K562 (cell line): ENCODE data around the gene NHSL2. TPM values are rescaled to one million over a fixed set of nuclear protein-coding genes. Genes with fewer than 3 reads are reported as not detected.

Experiments
- ATAC-seq: fragments of 200-7000 bp; cut with Tn5 transposase; 3 replicates; pipeline ENCODE4 v1.9.1; 2020; ENCODE audit warnings: moderate library complexity
- BruUV-seq: library from RNA; stranded (reverse); fragments of 400-500 nt; replicated peaks from 2 replicates; lab custom pipeline; 2021; lab: Mats Ljungman, UMichigan
- CTCF ChIA-PET: fragments of 300-600 bp; formaldehyde crosslinking; extraction: SDS; loops from one replicate; lab custom pipeline; 2021; ENCODE audit warnings: low intra/inter-chr PET ratio; lab: Yijun Ruan, JAX
- POLR2A ChIA-PET: fragments of 300-600, 350-650 bp; sonication (Branson Sonifier 250); formaldehyde crosslinking; extraction: SDS; loops from one replicate; lab custom pipeline; 2021; ENCODE audit warnings: antibody characterized with exemption, inconsistent platforms; lab: Yijun Ruan, JAX
- DNase-seq, 4 experiments: peaks; one replicate each; pipeline versions ENCODE4 v3.0.0 to v3.0.0-alpha.2; 2011 to 2018; ENCODE audit warnings: low spot score in 3 of 4, mixed read lengths in 3 of 4; ENCODE audit errors: extremely low read depth in 1 of 4
- FAIRE-seq: peaks from 2 replicates; lab custom pipeline; 2011; peaks lifted over from hg19 to GRCh38; lab: Jason Lieb, UNC
- H2AFZ ChIP-seq: 2 replicates; pipeline ENCODE4 v1.6.0; 2011; ENCODE audit warnings: low read depth, low read length, control low read depth, inconsistent platforms
- H3K27ac ChIP-seq: fragments of 200-600 bp; 3 replicates; pipeline ENCODE4 v1.8.0; 2011; ENCODE audit warnings: low read depth, mild to moderate bottlenecking, control low read depth, inconsistent platforms, low read length, moderate library complexity, mixed read lengths; ENCODE audit errors: extremely low read depth
- H3K27me3 ChIP-seq, 2 experiments: fragments of 300-600 bp in 1 of 2; 2 replicates in 1 of 2; 3 replicates in 1 of 2; pipeline versions ENCODE4 v1.6.0 to v1.8.0; 2011; ENCODE audit warnings: inconsistent platforms in 2 of 2, low read length in 2 of 2, mild to moderate bottlenecking in 1 of 2, mixed read lengths in 1 of 2, moderate library complexity in 1 of 2; ENCODE audit not compliant: control insufficient read depth in 2 of 2, insufficient read depth in 2 of 2
- H3K36me3 ChIP-seq: fragments of 300-600 bp; 3 replicates; pipeline ENCODE4 v1.8.0; 2011; ENCODE audit warnings: mild to moderate bottlenecking, low read length, inconsistent platforms; ENCODE audit not compliant: control insufficient read depth, insufficient read depth
- H3K4me1 ChIP-seq, 2 experiments: fragments of 200-600 bp in 1 of 2; replicated peaks in 1 of 2; 2 replicates in 1 of 2; 3 replicates in 1 of 2; pipeline versions ENCODE4 v1.5.1 to v1.8.0; 2011; ENCODE audit warnings: inconsistent platforms in 2 of 2, low read length in 2 of 2, mild to moderate bottlenecking in 1 of 2, mixed read lengths in 1 of 2, moderate library complexity in 1 of 2; ENCODE audit not compliant: control insufficient read depth in 2 of 2, insufficient read depth in 2 of 2
- H3K4me2 ChIP-seq: 2 replicates; pipeline ENCODE4 v1.6.1; 2011; ENCODE audit warnings: low read length, control low read depth, inconsistent platforms, mixed read lengths; ENCODE audit not compliant: insufficient read depth
- H3K4me3 ChIP-seq: fragments of 200-600 bp; sonication (generic), shearing (Covaris generic); 2 replicates; pipeline ENCODE4 v1.5.1; 2016; ENCODE audit warnings: control low read depth, inconsistent platforms
- H3K79me2 ChIP-seq: fragments of 200-600 bp; 3 replicates; pipeline ENCODE4 v1.8.0; 2011; ENCODE audit warnings: low read length, inconsistent platforms; ENCODE audit not compliant: control insufficient read depth, insufficient read depth
- H3K9ac ChIP-seq, 2 experiments: 2 replicates each; pipeline versions ENCODE4 v1.6.0 to v1.6.1; 2011; ENCODE audit warnings: low read depth in 2 of 2, low read length in 2 of 2, control low read depth in 1 of 2, inconsistent platforms in 1 of 2, mild to moderate bottlenecking in 1 of 2, mixed read lengths in 1 of 2; ENCODE audit not compliant: insufficient read depth in 1 of 2
- H3K9me1 ChIP-seq: one replicate; pipeline ENCODE4 v1.6.0; 2011; ENCODE audit warnings: inconsistent platforms, mild to moderate bottlenecking, low read length, moderate library complexity; ENCODE audit not compliant: control insufficient read depth, insufficient read depth
- H3K9me3 ChIP-seq: replicated peaks from 2 replicates; pipeline ENCODE4 v1.5.1; 2011; ENCODE audit warnings: low read depth, low read length, inconsistent platforms; ENCODE audit not compliant: control insufficient read depth, insufficient read depth
- H4K20me1 ChIP-seq: replicated peaks from 2 replicates; pipeline ENCODE4 v1.6.1; 2011; ENCODE audit warnings: low read length, inconsistent platforms, mixed read lengths; ENCODE audit not compliant: control insufficient read depth, insufficient read depth
- BMI1 ChIP-seq: fragments of 150-350 bp; IDR thresholded peaks from 2 replicates; pipeline ENCODE4 v1.6.1; 2014; ENCODE audit warnings: low read length
- CCNT2 ChIP-seq: IDR thresholded peaks from 2 replicates; pipeline ENCODE4 v1.6.1; 2011; ENCODE audit warnings: borderline replicate concordance, low read depth, mild to moderate bottlenecking, moderate library complexity, mixed read lengths, low read length; ENCODE audit not compliant: insufficient read length; ENCODE audit errors: extremely low read depth
- CEBPZ ChIP-seq: fragments of 150-350 bp; IDR thresholded peaks from 2 replicates; pipeline ENCODE4 v1.6.1; 2014; ENCODE audit warnings: low read depth, mild to moderate bottlenecking, low read length, borderline replicate concordance
- DMBX1 ChIP-seq: fragments of 250-450 bp; sonication (Bioruptor Pico); IDR thresholded peaks from 2 replicates; pipeline ENCODE4 v1.8.0; 2022; ENCODE audit warnings: inconsistent platforms, mild to moderate bottlenecking, moderate library complexity, borderline replicate concordance
- DNMT1 ChIP-seq: fragments of 450-650 bp; IDR thresholded peaks from 2 replicates; pipeline ENCODE4 v1.6.1; 2016; ENCODE audit warnings: antibody characterized with exemption, mild to moderate bottlenecking
- EWSR1 ChIP-seq: fragments of 450-650 bp; IDR thresholded peaks from 2 replicates; pipeline ENCODE4 v1.6.1; 2018; ENCODE audit warnings: borderline replicate concordance, mild to moderate bottlenecking, low read depth, moderate library complexity; ENCODE audit not compliant: partially characterized antibody
- JUNB ChIP-seq: fragments of 450-650 bp; formaldehyde crosslinking; conservative IDR thresholded peaks from 2 replicates; pipeline ENCODE4 v1.4.0; 2020; ENCODE audit warnings: mild to moderate bottlenecking
- SOX6 ChIP-seq: fragments of 450-650 bp; IDR thresholded peaks from 2 replicates; pipeline ENCODE4 v1.6.1; 2014; ENCODE audit warnings: mild to moderate bottlenecking
- TEAD2 ChIP-seq: fragments of 450-650 bp; IDR thresholded peaks from 2 replicates; pipeline ENCODE4 v1.6.1; 2016; ENCODE audit warnings: missing genetic modification characterization, control low read depth, missing compliant biosample characterization
- TFAP4 ChIP-seq: sonication (generic); formaldehyde crosslinking; IDR thresholded peaks from 2 replicates; pipeline ENCODE4 v1.8.0; 2022; ENCODE audit warnings: missing genetic modification reagents, mild to moderate bottlenecking, moderate library complexity, borderline replicate concordance
- ZBTB1 ChIP-seq: sonication (generic); formaldehyde crosslinking; IDR thresholded peaks from 2 replicates; pipeline ENCODE4 v1.8.1; 2023; ENCODE audit warnings: missing genetic modification reagents, low read depth, mild to moderate bottlenecking, borderline replicate concordance
- ZNF41 ChIP-seq: fragments of 250-450 bp; sonication (Bioruptor Pico); conservative IDR thresholded peaks from 2 replicates; pipeline ENCODE4 v1.4.0; 2020; ENCODE audit warnings: mild to moderate bottlenecking
- ZNF586 ChIP-seq: fragments of 450-650 bp; formaldehyde crosslinking; conservative IDR thresholded peaks from 2 replicates; pipeline ENCODE4 v1.4.0; 2020; ENCODE audit warnings: mild to moderate bottlenecking, moderate library complexity
- ZNF695 ChIP-seq: fragments of 450-650 bp; formaldehyde crosslinking; IDR thresholded peaks from 2 replicates; pipeline ENCODE4 v1.4.0; 2020; ENCODE audit warnings: mild to moderate bottlenecking, moderate library complexity
- WGBS: fragments of 100-300 bp; shearing (Covaris generic); methylation state at CpG from one replicate; pipeline ENCODE4 v1.1.6; 2016; ENCODE audit warnings: low coverage, mixed read lengths; ENCODE audit not compliant: insufficient coverage; ENCODE audit errors: missing lambda C conversion rate; 5-methylcytosine and 5-hydroxymethylcytosine counted together
- in situ Hi-C: fragments of 300-500 bp; cut with MboI; formaldehyde crosslinking; loops from 4 replicates; pipeline ENCODE4 v1.15.0; 2018; ENCODE audit warnings: inconsistent platforms, mixed read lengths
- intact Hi-C: fragments of 100-400 bp; cut with micrococcal nuclease; formaldehyde crosslinking; loops from 2 replicates; pipeline ENCODE4 v1.14.2; 2022
- polyA plus RNA-seq, 8 experiments: library from polyadenylated mRNA; depleted of rRNA in 4 of 8; stranded (reverse) in 5 of 8; unstranded in 3 of 8; fragments of >200 nt; fragmentation: Nextera tagmentation in 2 of 8; fragmentation: Illumina TruSeq in 1 of 8; extraction: Ambion mirVana in 2 of 8; extraction: Trizol in 1 of 8; gene quantifications; 2 replicates each; pipeline versions ENCODE4 v1.2.1 to v1.2.3, GENCODE V29; 2011 to 2014; ENCODE audit warnings: inconsistent platforms in 1 of 8, missing spikeins in 1 of 8
- total RNA-seq, 7 experiments: library from RNA; depleted of rRNA in 6 of 7; stranded (reverse); fragments of >200 nt in 6 of 7; fragmentation: Illumina TruSeq in 2 of 7; extraction: Trizol in 2 of 7; gene quantifications; 2 replicates each; pipeline versions ENCODE4 v1.2.1 to v1.2.3, GENCODE V29; 2011 to 2021; ENCODE audit warnings: low replicate concordance in 1 of 7

The NHSL2 gene
- total and polyA plus RNA-seq, 9 of the 15 experiments (the other 6 are each of a cell fraction or from before 2014, with no cell fraction given), result 0.02 TPM; not detected in 8

GRCh38 chrX:72128183-72128834 is 217.7 kb downstream of the NHSL2 start:
- H3K4me3 ChIP-seq, result no peak overlapping the region
- DNase-seq, result no peak
- peaks cover 3% of the 10 kb centered on the region; the same call in 1 of the 2 replicates for H4K20me1 ChIP-seq
- in situ Hi-C loops (no loop called here), intact Hi-C loops (no loop called here)
- POLR2A ChIA-PET, result no interaction called here
- H3K79me2 ChIP-seq, result no peaks in the 10 kb centered on the region
- WGBS, result no CpG with 5 or more reads among the region's 4 CpGs
- H3K36me3 ChIP-seq, result no peaks in the 10 kb centered on the region
- H3K9me1 ChIP-seq, result no peaks in the 10 kb centered on the region
- peaks cover 0 to 10% of the 10 kb centered on the region in 2 experiments; a peak in 2 of 5 replicates for H3K4me1 ChIP-seq
- BruUV-seq, result no TSS peak
- TF ChIP-seq DNMT1 (no peak), ZNF695 (CRISPR knock-in tag) (no peak), DMBX1 (no peak), TFAP4 (no peak), BMI1 (no peak), EWSR1 (no peak), CCNT2 (no peak), ZNF41 (CRISPR knock-in tag) (no peak), JUNB (no peak), ZNF586 (no peak), SOX6 (no peak), TEAD2 (no peak), ZBTB1 (CRISPR knock-in tag) (no peak), CEBPZ (no peak)
- TF ChIP-seq, all 486 proteins: peak for 0
- Histone ChIP-seq H3K9ac (no peak overlapping the region), H3K9me3 (no peaks in the 10 kb centered on the region), H3K27me3 (peaks cover 0 to 42% of the 10 kb centered on the region in 2 experiments; a peak in 3 of 5 replicates), H3K27ac (no peak overlapping the region), H3K4me2 (no peak overlapping the region), H2AFZ (no peak overlapping the region)
- no peak for ATAC-seq
- CTCF ChIA-PET, result no interaction called here
- FAIRE-seq, result no peak
